Esophagus mucosa (tissue), 1 donor: ENCODE results near the gene ADAM15. TPM values are rescaled to one million over a fixed set of nuclear protein-coding genes. Genes with fewer than 3 reads are reported as not detected.

Source experiments
- ATAC-seq: fragments of 200-7000 bp; cut with Tn5 transposase; one replicate; pipeline ENCODE4 v1.9.1; 2020
- total RNA-seq: library from RNA; stranded (reverse); gene quantifications from one replicate; pipeline ENCODE4 v1.2.4, GENCODE V29; 2023
- donor health status: DM: yes; HTN: yes; CAD: no.

The ADAM15 gene
- total RNA-seq, 1 donor from 2014 or later, result 167 TPM

DNA sequence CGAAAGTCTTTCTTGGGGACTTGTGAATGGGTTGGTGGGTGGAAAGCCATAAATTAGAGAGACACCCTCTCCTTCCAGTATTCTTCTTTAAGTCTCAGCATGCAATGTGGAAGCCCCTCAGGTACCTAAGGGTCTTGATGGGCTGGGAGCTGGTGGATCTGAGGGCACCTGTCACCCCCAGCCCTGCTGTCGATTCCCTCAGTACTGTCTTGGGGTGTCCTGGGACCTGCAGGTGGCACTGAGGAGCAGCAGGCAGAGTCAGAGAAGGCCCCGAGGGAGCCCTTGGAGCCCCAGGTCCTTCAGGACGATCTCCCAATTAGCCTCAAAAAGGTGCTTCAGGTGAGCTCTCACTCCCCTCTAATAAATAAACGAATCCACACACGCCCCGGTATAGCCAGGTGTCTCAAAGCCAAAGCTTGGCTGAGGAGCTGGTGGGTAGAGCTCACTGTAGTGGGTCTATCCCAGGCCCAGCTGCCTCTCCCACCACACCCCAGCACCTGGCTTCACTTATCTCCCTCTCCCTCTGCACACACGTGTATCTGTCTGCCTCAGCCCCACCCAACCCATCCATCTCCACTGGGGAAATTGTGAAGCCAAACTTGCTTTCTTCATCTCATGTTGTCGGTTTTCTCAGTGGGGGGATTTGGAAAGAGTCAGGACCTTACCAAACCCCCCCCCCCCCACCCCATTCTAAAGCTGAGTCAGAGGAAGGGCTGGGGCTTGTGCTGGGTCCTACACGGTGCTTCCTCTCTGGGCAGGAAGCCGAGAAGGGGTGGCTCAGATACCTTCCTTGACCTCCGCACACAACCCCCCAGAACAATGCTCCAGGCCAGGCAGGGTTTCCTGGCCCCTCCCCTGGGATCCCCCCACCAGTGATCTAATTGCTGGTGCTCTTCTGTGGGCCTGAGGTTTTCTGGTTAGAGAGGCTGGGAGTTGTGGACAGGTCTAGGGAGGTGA is 1.6 kb downstream of the ADAM15 start:
- no peak for ATAC-seq

DNA sequence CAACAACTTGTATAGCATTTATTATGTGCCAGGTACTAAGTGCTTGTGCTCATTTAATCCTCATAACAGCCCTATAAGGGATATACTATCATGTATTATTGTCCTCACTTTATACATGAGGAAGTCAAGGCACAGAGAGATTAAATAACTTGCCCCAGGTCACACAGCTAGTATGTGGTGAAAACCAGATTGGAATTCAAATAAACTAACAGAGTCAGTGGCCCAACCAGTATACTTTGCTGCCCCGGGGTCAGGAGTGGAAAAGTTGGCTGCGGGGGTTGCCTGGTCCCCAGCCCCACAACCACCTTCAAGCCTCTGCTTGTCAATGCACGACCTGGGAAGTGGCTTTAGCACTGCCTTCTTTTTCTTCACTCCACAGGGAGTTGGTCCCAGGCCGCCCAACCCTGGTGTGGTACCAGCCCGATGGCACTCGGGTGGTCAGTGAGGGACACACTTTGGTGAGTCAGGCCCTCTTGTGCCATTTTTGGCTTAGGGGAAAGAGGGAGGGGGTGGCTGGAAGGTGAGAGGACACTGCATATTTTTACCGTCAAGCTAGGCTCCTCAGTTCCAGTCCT is 2.5 kb downstream of the ADAM15 start:
- no peak for ATAC-seq

GRCh38 chr1:155057104-155057503 is 6.0 kb downstream of the ADAM15 start:
- no peak for ATAC-seq

DNA sequence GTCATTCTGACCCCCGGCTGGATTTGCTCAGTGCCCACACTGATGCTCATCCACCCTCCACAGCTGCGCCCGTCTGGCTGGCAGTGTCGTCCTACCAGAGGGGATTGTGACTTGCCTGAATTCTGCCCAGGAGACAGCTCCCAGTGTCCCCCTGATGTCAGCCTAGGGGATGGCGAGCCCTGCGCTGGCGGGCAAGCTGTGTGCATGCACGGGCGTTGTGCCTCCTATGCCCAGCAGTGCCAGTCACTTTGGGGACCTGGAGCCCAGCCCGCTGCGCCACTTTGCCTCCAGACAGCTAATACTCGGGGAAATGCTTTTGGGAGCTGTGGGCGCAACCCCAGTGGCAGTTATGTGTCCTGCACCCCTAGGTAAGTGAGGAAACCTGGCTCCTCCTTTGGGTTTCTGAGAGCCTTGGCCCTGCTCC is 6.7 kb downstream of the ADAM15 start:
- ATAC-seq, result no peak

GRCh38 chr1:155060736-155061135 is 9.6 kb downstream of the ADAM15 start:
- no peak for ATAC-seq

DNA sequence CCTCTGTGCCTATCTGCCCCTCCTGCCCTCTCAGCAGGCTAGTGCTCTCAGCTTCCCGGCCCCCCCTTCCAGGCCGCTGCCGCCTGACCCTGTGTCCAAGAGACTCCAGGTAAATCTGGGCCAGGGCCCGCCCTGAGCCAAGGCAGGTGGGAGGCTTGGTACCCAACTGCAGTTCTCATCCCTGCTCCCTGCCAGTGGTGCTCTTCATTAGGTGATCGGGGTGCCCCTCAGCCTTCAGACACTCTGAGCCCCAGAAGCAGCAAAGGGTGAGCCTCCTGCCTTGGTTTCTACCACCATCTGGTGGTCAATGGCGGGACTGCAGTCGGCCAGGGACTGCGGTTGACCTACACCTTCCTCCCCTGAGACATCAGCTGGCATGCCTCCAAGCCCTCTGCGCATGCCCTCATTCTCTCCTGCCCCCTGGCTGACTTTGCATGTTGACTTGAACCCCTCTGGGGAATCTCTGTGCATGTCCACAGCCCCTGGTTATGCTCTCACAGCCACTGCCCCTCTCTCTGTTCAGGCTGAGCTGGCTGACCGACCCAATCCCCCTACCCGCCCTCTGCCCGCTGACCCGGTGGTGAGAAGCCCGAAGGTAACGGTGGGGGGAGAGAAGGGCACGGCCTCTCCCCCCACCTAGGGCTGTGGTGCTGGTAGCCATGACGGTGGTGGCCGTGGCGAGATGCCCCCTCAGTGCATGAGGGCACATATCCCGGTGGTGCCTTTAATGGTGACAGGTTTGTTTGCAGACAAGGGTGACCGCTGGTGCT is 10.4 kb downstream of the ADAM15 start:
- peak; percentile 66 for ATAC-seq

DNA sequence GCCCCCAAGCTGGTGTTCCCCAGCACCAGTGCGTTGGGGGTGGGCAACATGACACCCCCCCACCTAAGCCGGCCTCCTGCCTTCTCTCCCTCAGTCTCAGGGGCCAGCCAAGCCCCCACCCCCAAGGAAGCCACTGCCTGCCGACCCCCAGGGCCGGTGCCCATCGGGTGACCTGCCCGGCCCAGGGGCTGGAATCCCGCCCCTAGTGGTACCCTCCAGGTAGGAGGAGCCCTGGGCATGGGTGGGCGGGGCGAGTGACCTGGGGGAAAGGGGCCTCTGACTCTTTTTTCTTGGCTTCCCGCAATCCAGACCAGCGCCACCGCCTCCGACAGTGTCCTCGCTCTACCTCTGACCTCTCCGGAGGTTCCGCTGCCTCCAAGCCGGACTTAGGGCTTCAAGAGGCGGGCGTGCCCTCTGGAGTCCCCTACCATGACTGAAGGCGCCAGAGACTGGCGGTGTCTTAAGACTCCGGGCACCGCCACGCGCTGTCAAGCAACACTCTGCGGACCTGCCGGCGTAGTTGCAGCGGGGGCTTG is 11.1 kb downstream of the ADAM15 start:
- peak; percentile 1 for ATAC-seq

GRCh38 chr1:155062702-155063411 is 11.7 kb downstream of the ADAM15 start:
- ATAC-seq, result peak; percentile 46

- ATAC-seq, result peak; percentile 83
These were observed 12.5 kb downstream of the ADAM15 start, which contains the start of gene EFNA4 for GRCh38 chr1:155063550-155064110. Gene EFNA4 (plus strand): TSS chr1:155063740. CDS start chr1:155063824, 84 bp downstream.

DNA sequence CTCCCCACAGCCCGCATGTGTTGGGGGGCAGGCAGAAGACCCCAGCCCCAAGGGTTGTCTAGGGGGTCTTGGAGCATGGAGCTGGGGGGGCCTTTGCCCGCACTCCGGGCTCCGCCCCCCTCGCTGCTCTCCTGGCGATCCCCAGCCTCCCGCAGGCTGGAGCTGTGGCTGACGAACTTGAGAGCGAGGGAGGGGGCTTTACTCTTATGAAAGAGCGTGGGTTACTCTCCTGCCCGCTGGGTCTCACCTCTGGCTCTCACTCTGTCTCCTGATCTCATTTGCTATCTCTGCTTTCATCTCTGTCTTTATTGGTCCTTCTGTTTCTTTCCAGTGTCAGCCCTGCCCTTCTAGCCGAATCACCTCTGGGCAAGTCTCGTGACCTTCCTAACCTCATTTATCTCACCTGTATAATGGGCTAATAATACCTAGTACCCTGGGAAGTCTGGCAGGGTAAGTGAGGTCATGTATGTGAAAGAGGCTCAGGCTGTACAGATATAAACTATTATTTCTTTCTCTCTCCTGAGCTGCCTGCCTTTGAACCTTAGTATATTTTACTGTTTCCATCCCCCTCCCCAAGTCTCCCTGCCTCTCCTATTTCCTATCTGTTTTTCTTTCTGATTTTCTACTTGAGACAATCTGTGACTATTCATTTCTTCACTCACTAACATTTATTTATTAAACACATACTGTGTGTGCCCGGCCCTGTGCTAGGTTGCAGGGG is 13.2 kb downstream of the ADAM15 start:
- peak; percentile 1 for ATAC-seq

DNA sequence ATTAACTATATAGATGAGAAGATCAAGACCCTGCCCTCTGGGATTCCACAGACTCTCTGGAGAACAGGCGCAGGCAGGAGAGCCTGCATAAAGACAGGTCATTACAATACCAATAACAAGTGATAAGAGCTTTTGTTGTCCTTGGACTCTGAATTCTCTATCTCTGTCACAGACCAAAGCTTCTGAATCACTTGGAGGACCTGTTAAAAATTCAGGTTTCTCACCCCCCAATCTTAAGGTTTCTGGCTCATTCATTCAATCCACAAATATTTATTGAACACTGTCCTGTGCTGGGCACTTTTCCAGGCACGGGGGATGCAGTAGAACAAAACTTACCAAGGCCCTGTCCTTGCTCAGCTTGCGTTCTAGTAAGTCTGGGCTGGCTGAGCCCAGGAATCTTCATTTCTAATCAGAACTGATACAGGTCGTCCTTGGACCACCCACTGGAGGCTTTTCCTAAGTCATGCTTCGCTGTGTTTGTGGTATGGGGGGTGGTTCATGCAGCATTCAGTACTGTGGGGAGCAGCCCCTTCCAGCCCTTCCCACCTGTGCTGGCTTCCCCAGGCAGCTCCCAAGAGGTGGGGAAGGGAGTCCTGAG is 13.8 kb downstream of the ADAM15 start:
- ATAC-seq, result no peak

GRCh38 chr1:155066777-155067176 is 15.7 kb downstream of the ADAM15 start:
- ATAC-seq, result no peak

- no peak for ATAC-seq
These were observed 17.5 kb downstream of the ADAM15 start for GRCh38 chr1:155068599-155068998.

DNA sequence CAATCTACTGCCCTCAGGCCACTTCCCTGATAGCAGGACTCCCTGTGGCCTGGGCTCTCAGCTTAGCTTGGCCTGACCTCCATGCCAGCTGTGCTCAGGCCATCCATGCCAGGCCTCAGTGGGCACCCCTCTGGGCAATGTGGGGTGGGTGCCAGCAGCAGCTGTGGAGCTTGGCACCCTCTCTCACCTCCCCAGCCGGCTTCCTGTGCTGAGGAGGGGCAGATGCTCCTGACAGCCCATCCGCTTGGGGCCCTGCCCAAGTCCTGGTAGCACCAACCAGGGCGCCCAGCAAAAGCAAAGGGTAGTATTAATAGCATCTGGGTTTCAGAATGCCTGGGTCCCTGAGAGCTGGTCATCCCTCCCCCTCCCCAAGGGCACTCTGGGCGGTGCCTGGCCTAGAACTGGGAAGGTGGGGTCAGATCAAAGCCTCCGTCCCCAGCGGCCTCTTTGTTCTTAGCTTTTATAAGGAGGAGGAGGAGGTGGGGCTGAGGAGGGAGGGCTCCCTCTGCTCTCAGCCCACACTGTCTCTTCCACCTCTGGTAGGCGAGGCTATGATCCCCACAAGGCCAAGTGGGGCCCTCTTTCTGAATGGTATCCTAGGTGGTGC is 18.5 kb downstream of the ADAM15 start:
- ATAC-seq, result no peak

- no peak for ATAC-seq
These were observed 19.1 kb downstream of the ADAM15 start for GRCh38 chr1:155070158-155070621.

DNA sequence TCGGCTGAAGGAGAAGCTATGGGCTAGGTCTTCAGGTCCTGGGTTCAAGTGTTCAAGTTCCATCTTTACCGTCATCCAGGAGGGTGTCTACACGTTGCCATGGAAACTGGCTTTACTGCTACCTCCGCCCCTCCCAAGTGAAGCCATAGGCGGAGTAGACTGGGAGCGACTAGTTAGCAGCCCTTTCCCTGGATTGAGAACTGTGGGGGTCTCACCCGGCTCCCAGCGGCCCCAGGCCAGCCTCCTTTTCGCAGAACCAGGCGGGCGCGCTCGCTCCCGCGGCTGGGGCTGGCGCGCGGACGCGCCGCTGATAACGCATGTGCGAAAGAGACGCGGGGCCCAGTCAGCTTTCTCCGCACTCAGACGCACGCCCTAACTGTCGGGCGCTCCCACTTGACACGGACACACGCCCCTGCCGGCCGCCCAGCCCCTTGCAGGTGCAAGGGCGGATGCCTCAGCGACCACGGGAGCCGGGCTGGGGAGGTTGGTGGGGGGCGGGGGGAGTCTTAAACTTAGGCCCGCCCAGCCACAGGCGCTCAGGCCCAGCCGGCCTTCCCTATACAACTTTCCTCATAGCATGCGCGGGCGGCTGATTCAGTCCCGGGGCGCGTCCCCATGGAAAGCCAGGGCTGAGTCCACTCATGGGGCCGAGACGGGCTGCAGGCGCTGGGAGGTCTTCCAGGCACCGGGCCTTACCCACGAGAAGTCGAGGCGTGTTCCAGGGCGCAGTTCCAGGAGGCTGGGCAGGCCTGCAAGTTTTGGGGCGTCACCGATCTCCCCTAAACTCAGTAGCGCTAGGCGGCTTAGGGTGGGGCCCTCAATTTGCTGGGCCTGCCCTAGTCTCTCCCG is 19.8 kb downstream of the ADAM15 start:
- ATAC-seq, result peak; percentile 77

DNA sequence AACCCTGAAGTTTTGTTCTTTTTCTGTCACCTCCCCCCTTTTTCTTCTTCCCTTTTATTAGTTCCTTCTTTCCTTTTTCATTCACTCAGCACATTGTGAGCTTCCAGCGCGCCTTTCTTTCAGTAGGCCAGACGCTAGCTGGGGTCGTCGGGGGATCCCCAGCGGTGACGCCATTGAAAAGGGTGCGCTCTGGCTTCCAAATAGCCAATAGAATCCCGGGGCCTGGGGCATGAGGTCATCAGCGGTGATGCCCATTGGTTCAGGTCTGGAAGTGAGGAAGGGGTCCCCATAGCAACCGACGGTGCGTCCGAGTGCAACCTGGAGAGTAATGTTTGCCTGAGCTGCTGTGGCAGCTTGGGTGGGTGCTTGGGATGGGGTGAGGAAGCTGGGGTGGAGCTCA is 20.6 kb downstream of the ADAM15 start:
- ATAC-seq, result no peak

- no peak for ATAC-seq
These were observed 21.6 kb downstream of the ADAM15 start for GRCh38 chr1:155072531-155073289.
